Bronchial epithelial cell (primary cell): ENCODE measurements around the gene PDE4B. TPM values are rescaled to one million over a fixed set of nuclear protein-coding genes. Genes with fewer than 3 reads are reported as not detected.

Experiments
- DNase-seq: peaks from one replicate; pipeline ENCODE4 v3.0.0-alpha.2; 2010; ENCODE audit warnings: low read depth
- FAIRE-seq: peaks from 2 replicates; lab custom pipeline; 2011; peaks lifted over from hg19 to GRCh38; lab: Jason Lieb, UNC
- H3K27me3 ChIP-seq: 2 replicates; pipeline ENCODE4 v1.5.1; 2011; ENCODE audit warnings: low read length; ENCODE audit not compliant: control insufficient read depth, insufficient read depth
- H3K36me3 ChIP-seq: 2 replicates; pipeline ENCODE4 v1.5.1; 2011; ENCODE audit warnings: low read length; ENCODE audit not compliant: control insufficient read depth, insufficient read depth
- H3K4me3 ChIP-seq: 2 replicates; pipeline ENCODE4 v1.5.1; 2011; ENCODE audit warnings: mild to moderate bottlenecking, low read depth, low read length, control low read depth
- total RNA-seq: library from RNA; depleted of rRNA; stranded (reverse); fragments of >200 nt; gene quantifications from 2 replicates; pipeline ENCODE4 v1.2.1, GENCODE V29; 2014
- TF ChIP-seq, protein P1 (sequence below): IDR thresholded peaks from 2 replicates; pipeline ENCODE4 v1.5.1; 2011; ENCODE audit warnings: mild to moderate bottlenecking, moderate library complexity, low read length, control low read depth, inconsistent platforms; ENCODE audit not compliant: insufficient read depth, severe bottlenecking

The PDE4B gene
- total RNA-seq, 1 donor from 2014 or later, result 0.26 TPM

DNA sequence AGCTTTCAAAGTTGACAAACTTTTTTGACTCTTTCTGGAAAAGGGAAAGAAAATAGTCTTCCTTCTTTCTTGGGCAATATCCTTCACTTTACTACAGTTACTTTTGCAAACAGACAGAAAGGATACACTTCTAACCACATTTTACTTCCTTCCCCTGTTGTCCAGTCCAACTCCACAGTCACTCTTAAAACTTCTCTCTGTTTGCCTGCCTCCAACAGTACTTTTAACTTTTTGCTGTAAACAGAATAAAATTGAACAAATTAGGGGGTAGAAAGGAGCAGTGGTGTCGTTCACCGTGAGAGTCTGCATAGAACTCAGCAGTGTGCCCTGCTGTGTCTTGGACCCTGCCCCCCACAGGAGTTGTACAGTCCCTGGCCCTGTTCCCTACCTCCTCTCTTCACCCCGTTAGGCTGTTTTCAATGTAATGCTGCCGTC lies 580.5 kb downstream of the PDE4B start:
- no peak for DNase-seq
- no peaks in the 10 kb centered on the region for H3K36me3 ChIP-seq
- no peaks in the 10 kb centered on the region for H3K27me3 ChIP-seq
- H3K4me3 ChIP-seq, result no peak overlapping the region
- FAIRE-seq, result no peak
- TF ChIP-seq, protein P1, sequence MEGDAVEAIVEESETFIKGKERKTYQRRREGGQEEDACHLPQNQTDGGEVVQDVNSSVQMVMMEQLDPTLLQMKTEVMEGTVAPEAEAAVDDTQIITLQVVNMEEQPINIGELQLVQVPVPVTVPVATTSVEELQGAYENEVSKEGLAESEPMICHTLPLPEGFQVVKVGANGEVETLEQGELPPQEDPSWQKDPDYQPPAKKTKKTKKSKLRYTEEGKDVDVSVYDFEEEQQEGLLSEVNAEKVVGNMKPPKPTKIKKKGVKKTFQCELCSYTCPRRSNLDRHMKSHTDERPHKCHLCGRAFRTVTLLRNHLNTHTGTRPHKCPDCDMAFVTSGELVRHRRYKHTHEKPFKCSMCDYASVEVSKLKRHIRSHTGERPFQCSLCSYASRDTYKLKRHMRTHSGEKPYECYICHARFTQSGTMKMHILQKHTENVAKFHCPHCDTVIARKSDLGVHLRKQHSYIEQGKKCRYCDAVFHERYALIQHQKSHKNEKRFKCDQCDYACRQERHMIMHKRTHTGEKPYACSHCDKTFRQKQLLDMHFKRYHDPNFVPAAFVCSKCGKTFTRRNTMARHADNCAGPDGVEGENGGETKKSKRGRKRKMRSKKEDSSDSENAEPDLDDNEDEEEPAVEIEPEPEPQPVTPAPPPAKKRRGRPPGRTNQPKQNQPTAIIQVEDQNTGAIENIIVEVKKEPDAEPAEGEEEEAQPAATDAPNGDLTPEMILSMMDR, result no peak

DNA sequence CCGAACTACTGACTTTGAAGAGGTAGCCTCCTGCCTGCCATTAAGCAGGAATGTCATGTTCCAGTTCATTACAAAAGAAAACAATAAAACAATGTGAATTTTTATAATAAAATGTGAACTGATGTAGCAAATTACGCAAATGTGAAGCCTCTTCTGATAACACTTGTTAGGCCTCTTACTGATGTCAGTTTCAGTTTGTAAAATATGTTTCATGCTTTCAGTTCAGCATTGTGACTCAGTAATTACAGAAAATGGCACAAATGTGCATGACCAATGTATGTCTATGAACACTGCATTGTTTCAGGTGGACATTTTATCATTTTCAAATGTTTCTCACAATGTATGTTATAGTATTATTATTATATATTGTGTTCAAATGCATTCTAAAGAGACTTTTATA lies 581.5 kb downstream of the PDE4B start:
- TF ChIP-seq, protein P1, result no peak
- Histone ChIP-seq H3K4me3 (no peak overlapping the region), H3K27me3 (no peaks in the 10 kb centered on the region), H3K36me3 (no peaks in the 10 kb centered on the region)
- no peak for DNase-seq
- no peak for FAIRE-seq

DNA sequence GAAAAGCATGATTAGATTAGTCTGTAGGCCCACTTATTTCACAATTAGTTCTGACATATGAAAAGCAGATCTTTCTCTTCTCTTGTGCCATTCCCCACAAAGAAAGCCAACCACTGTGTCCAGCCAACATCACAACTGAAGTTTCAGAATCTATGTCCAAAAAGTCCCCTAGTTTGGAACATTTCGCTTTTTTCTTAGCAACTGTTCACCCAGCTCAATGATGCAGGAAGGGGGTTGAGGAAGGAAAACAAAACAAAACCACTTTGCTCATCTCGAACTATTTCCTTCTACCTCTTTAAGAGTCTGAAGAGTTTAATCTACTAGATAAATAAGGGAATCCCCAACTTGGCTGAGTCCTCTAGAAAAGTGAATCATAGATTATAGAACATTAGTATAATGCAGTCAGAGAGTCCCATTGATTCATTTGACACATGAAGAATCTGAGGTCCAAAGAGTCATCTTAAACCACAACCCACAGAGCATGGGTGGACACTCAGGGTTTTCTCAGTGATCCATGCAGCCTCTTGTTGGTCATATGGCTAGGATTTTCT lies 581.9 kb downstream of the PDE4B start:
- TF ChIP-seq, protein P1, result no peak
- DNase-seq, result peak; percentile 76
- no peak for FAIRE-seq
- Histone ChIP-seq H3K4me3 (no peak overlapping the region), H3K36me3 (no peaks in the 10 kb centered on the region), H3K27me3 (no peaks in the 10 kb centered on the region)

DNA sequence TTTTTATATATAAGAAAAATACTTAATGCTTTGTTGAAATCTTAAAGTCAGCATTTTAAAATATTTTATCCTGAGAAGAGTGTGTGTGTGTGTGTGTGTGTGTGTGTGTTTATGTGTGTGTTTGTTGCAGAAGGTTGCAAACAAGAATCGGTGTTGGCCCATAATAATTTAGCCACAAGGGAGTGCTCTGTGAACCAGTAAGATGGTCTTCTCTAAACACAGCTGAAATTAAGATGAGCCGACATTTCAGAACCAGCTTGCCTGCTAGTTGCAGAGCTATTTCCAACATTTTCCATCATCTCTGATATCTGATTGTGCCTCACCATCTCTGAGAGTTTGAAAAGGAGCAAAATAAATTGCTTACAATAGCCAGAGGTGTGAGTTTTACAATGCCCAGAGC lies 582.4 kb downstream of the PDE4B start:
- Histone ChIP-seq H3K27me3 (no peaks in the 10 kb centered on the region), H3K4me3 (no peak overlapping the region), H3K36me3 (no peaks in the 10 kb centered on the region)
- DNase-seq (no peak), FAIRE-seq (no peak)
- TF ChIP-seq, protein P1, result no peak

DNA sequence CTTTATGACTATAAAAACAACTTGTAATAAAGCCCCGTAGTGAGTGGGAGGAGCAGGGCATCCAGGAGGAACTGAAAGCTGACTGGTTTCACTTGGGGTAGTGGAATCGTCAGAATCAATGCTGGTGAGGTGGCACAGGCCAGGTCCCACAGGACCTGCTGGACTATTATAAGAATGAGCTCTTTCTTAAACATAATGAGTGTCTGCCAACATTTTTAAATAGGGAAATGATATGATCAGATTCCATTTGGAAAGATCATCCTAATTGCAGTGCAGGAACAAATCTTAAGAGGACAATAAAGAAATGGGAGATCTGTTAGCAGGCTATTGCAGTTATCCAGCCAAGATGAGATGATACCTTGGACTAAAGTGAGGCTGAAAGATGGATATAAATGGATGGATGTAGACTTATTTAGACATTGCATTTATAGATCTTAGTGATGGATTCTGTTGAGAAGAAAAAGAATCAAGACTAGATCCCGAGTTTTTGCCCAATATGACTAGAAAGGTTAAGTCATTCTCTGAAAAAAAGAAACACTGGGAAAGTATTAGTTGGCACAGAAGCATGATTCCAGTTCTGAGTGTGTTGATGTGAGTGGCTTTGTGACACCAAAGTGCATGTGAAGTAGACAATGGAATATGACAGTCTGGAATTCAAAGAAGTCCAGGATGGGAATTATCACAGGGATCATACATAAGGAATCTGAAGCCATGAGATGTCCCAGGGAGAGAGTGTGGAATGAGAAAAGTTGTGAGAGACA lies 587.9 kb downstream of the PDE4B start:
- no peaks in the 10 kb centered on the region for H3K36me3 ChIP-seq
- DNase-seq (no peak), FAIRE-seq (no peak)
- no peaks in the 10 kb centered on the region for H3K27me3 ChIP-seq
- TF ChIP-seq, protein P1, result no peak
- no peak overlapping the region for H3K4me3 ChIP-seq
